Measurements from ENCODE around the gene TAPBPL.
"Not testable (repeated sequence)": the region's sequence is repeated elsewhere in the genome, so short reads cannot be mapped to it uniquely, and the experiment has no call there.

Gene TAPBPL, protein sequence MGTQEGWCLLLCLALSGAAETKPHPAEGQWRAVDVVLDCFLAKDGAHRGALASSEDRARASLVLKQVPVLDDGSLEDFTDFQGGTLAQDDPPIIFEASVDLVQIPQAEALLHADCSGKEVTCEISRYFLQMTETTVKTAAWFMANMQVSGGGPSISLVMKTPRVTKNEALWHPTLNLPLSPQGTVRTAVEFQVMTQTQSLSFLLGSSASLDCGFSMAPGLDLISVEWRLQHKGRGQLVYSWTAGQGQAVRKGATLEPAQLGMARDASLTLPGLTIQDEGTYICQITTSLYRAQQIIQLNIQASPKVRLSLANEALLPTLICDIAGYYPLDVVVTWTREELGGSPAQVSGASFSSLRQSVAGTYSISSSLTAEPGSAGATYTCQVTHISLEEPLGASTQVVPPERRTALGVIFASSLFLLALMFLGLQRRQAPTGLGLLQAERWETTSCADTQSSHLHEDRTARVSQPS

GRCh38 chr12:6451348-6452244, at the start of gene TAPBPL:
Gene TAPBPL, plus strand, starts transcription at chr12:6452042. Its CDS starts 207 bp downstream, at chr12:6452249.
- DNase-seq = peak; percentile 82 to 90

- DNase-seq = no peak
Observed at GRCh38 chr12:6404390-6404789, 47.5 kb upstream of the TAPBPL start.

DNA sequence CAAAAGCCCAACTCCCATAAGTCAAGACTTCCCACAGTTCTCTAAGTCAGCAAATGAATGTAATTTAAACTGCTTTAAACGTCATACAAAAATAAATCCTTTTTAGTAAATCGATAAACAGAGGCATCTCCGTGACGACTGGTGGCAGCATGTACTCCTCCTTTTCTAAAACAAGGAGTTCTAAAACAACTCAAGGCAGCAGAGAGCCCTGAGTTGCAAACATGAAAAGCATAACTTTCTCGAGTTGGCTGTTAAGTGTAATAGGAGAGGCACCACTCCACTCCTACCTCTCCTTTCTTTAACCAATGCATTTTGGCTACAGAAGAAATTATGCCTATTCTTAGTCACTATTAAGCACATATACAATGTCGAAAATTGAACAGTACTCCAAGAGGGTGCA, 45.9 kb upstream of the TAPBPL start:
- no peak for DNase-seq

DNA sequence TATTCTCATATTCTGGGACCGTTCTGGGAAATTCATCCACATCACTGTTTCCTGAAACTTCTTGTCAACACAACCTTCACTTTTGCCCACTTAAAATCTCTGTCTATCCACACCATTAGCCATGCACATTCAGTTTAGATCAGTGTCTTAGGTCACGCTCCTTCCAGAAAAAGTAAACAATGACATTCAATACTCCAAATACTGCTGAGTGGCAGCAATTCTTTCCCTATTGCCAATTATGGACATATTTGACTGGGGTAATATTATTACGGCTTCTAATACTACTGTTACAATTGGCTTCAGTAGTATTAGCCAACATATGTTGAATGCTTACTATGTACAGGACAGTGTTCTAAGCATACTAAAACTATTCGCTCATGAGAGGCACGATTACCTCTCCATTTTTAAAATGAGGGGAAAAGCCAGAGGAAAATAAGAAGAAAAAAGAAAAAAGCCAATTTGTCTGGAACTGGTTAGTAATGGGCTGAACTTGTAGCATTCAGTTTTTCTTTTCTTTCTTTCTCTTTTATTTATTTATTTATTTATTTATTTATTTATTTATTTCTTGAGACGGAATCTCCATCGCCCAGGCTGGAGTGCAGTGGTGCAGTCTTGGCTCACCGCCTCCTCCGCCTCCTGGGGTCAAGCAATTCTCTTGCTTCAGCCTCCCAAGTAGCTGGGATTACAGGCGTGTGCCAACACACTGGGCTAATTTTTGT, 44.4 kb upstream of the TAPBPL start:
- no peak for DNase-seq

- no peak for DNase-seq
Observed at GRCh38 chr12:6416596-6416995, 35.2 kb upstream of the TAPBPL start.

DNA sequence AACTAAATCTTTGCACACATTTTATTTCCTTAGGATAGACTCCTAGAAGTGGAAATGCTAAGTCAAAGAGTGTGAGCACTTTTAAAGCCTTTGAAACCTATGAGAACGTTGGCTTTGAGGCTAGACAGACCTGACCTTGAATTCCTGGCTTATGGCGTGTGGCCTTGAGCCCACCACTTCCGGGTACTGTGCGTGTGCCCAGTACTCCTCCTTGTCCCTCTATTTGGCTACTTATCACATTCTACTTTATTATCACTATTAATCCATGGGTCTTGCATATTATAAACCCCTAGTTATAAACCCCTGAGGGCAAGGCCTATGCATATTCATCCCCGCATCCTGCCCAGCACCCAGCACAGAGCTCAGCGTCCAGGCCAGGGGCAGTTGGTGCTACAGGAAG, 33.0 kb upstream of the TAPBPL start:
- no peak for DNase-seq

DNA sequence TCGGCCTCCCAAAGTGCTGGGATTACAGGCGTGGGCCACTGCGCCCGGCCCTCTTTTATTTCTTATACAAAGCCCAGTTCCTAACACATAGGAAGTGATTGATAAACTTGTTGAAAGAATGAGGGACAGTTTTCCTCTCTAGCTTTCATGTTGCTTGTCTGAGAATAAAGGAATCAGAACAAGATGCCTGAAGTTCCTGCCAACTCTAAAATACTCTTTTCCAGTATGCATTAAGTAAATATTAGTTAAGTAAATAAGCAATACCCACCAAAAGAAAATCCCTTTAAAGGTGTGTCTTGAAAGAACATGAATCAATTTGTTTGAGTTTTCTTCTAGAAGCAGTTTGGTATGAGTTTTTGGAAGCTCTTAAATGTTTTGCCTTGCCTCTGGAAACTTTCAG, 31.5 kb upstream of the TAPBPL start:
- no peak for DNase-seq

DNA sequence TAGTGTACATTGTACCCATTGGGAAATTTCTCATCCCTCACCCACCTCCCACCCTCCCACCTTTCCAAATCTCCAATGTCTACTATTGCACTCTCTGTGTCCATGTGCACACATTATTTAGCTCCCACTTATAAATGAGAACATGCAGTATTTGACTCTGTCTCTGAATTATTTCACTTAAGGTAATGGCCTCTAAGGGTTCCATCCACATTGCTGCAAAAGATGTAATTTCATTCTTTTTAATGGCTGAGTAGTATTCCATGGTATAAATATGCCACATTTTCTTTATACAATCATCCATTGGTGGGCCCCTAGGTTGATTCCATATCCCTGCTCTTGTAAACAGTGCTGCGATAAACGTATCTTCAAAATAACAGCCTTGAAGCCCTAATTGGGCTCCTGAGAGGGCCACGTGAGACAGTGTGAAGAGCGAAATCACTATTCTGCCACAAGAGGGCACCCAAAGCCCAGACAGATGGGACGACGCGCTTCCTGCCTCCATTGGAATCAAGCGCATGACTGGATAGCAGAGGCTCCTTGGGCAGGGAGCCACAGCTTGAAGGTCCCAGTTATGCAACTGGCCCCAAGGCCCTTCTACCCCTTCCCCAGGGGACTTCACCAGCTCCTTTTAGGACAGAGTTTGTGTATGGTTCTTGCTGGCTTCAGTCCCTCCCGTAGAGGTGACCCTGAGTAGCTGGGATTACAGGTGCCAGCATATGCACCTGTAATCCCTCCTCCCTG, 28.4 kb upstream of the TAPBPL start:
- peak; percentile 85 to 90 for DNase-seq

- DNase-seq = no peak
Observed at GRCh38 chr12:6424008-6424347, 27.9 kb upstream of the TAPBPL start.

DNA sequence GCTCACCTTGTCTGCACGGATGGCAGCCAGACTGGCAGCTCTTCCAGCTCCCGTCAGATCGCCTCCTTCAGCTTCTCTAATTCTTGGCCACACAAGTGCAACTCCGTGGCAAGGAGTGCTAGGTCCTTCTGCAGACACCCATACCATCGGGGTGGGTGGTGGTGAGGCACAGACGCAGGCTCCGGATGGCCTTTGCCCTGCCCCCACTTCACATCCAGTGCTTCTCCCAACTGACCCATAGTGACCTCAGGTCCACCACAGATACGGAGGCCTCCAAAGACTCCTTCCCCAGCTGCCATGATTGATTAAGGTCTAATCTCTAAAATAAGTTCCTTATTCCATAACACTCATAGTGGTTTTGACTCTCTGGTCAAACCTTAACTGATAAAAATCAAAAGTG, 27.0 kb upstream of the TAPBPL start:
- DNase-seq = no peak

- peak in 1 of 2 donors; percentile 36 for DNase-seq
Observed at GRCh38 chr12:6425590-6426531, 26.0 kb upstream of the TAPBPL start.

- peak; percentile 79 to 82 for DNase-seq
Observed at GRCh38 chr12:6426882-6427671, 24.8 kb upstream of the TAPBPL start.

DNA sequence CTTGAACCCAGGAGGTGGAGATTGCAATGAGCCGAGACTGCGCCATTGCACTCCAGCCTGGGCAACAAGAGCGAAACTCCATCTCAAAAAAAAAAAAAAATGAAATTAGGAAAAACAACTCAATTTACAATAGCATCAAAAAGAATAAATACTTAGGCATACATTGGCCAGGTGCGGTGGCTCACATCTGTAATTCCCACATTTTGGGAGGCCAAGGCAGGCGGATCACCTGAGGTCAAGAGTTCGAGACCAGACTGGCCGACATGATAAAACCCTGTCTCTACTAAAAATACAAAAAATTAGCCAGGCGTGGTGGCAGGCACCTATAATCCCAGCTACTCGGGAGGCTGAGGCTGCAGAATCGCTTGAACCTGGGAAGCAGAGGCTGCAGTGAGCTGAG, 24.0 kb upstream of the TAPBPL start:
- not testable (repeated sequence) for DNase-seq

- DNase-seq = no peak
Observed at GRCh38 chr12:6428326-6428725, 23.5 kb upstream of the TAPBPL start.

- no peak for DNase-seq
Observed at GRCh38 chr12:6430124-6430989, 21.5 kb upstream of the TAPBPL start.

- DNase-seq = no peak
Observed at GRCh38 chr12:6432991-6433390, 18.9 kb upstream of the TAPBPL start.

DNA sequence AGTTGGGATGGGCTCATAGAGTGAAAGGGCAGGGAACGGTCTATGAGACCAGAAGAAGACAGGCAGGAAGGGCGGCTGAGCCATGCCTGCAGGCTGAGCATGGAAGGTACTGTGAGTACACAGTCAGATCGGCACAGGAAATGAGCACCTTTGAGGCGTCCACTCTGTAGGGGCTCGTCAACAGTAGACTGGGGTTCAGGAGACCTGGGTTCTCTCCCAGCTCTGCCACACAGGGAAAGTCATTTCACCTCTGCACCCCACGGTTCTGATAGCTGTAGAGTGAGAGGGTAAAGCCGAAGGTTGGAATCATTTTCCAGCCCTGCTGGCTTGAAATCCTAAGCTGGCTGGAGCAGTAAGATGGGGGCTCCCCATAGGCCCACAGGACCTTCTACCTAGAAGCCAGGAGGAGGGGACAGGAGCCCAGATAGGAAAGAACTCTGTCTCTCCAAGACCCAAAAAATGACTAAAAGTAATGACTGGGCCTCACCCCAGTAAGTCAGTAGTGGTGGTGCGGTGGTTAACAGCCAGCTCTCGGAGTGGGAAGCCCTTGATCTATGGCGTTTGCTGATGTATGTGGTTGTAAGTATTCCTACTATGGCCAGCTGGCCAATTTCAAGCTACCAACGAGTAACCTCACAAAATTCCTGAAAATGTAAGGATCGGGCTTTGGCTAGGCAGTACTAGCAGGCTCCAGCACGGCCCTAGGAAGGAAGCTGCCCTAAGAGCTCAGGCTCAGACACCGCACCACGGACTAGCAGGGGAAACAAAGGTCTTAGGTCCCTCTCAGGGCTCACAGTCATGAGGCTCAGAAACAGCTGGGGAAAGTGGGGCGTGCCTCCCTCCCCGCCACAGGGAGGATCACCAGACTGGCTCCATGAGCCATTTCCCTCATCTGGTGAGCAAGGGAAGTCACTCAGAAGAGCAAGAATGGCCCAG, 17.4 kb upstream of the TAPBPL start:
- DNase-seq = peak in 1 of 2 donors; percentile 46

Measured in CD4-positive, alpha-beta T cell treated with Interferon alpha-2 for 1 hour (primary cell).